HepG2 (cell line): ENCODE measurements around the gene SIT1. TPM values are rescaled to one million over a fixed set of nuclear protein-coding genes. Genes with fewer than 3 reads are reported as not detected.

ENCODE experiments used
- ATF7 ChIP-seq, 2 experiments: fragments of 450-650 bp in 1 of 2; sonication (generic) in 1 of 2; formaldehyde crosslinking in 1 of 2; IDR thresholded peaks; 2 replicates each; pipeline versions ENCODE4 v1.4.0 to v1.6.1; 2016 to 2020; ENCODE audit warnings: antibody characterized with exemption in 1 of 2, mild to moderate bottlenecking in 1 of 2, missing genetic modification reagents in 1 of 2
- EED ChIP-seq: sonication (generic); formaldehyde crosslinking; IDR thresholded peaks from 2 replicates; pipeline ENCODE4 v1.5.0; 2020; ENCODE audit warnings: mild to moderate bottlenecking, missing genetic modification reagents
- HNF1A ChIP-seq, 2 experiments: sonication (generic) in 1 of 2; formaldehyde crosslinking in 1 of 2; IDR thresholded peaks; 2 replicates each; pipeline versions ENCODE4 v1.4.0 to v1.6.1; 2016 to 2020; ENCODE audit warnings: borderline replicate concordance in 1 of 2, low read depth in 1 of 2, mild to moderate bottlenecking in 1 of 2, missing genetic modification reagents in 1 of 2
- KDM1A ChIP-seq: IDR thresholded peaks from 2 replicates; pipeline ENCODE4 v1.6.1; 2016; ENCODE audit warnings: missing compliant biosample characterization
- MAFG ChIP-seq: sonication (generic); formaldehyde crosslinking; IDR thresholded peaks from 2 replicates; pipeline ENCODE4 v1.5.1; 2020; ENCODE audit warnings: mild to moderate bottlenecking, missing genetic modification reagents
- PRDM15 ChIP-seq: sonication (generic); formaldehyde crosslinking; IDR thresholded peaks from 2 replicates; pipeline ENCODE4 v1.4.0; 2020; ENCODE audit warnings: missing genetic modification reagents
- RELA ChIP-seq: sonication (generic); formaldehyde crosslinking; IDR thresholded peaks from 2 replicates; pipeline ENCODE4 v1.4.0; 2020; ENCODE audit warnings: missing genetic modification reagents
- STAT6 ChIP-seq: sonication (generic); formaldehyde crosslinking; IDR thresholded peaks from 2 replicates; pipeline ENCODE4 v1.4.0; 2020; ENCODE audit warnings: missing genetic modification reagents, mild to moderate bottlenecking, borderline replicate concordance
- ZNF609 ChIP-seq: sonication (generic); formaldehyde crosslinking; IDR thresholded peaks from 2 replicates; pipeline ENCODE4 v1.4.0; 2020; ENCODE audit warnings: mild to moderate bottlenecking, missing genetic modification reagents, borderline replicate concordance
- ZNF619 ChIP-seq: sonication (generic); formaldehyde crosslinking; IDR thresholded peaks from 2 replicates; pipeline ENCODE4 v1.4.0; 2020; ENCODE audit warnings: mild to moderate bottlenecking, missing genetic modification reagents
- polyA plus RNA-seq, 8 experiments: library from polyadenylated mRNA; depleted of rRNA in 3 of 8; stranded (reverse) in 7 of 8; unstranded in 1 of 8; fragments of >200 nt; fragmentation: Illumina TruSeq in 4 of 8; extraction: Trizol in 4 of 8; gene quantifications; 2 replicates each; pipeline versions ENCODE4 v1.2.1 to v1.2.3, GENCODE V29; 2011 to 2016; ENCODE audit warnings: low read depth in 4 of 8, missing spikeins in 1 of 8, mixed read lengths in 1 of 8; ENCODE audit not compliant: insufficient read depth in 1 of 8
- total RNA-seq, 5 experiments: library from RNA; depleted of rRNA; stranded (reverse); fragments of >200 nt; fragmentation: Illumina TruSeq; extraction: Trizol; gene quantifications; 2 replicates each; pipeline ENCODE4 v1.2.3, GENCODE V29; 2016; ENCODE audit warnings: low read depth in 1 of 5

SIT1 gene
- total and polyA plus RNA-seq, 2 of the 13 experiments (the other 11 are each of a cell fraction or from before 2014, with no cell fraction given): 0.09 to 6.7 TPM

- TF ChIP-seq ZNF609 (CRISPR knock-in tag) (peak; percentile 59; the same call in 1 of the 2 replicates), MAFG (no peak), RELA (CRISPR knock-in tag) (no peak), EED (CRISPR knock-in tag) (no peak), ZNF619 (CRISPR knock-in tag) (no peak), HNF1A (IDR thresholded peaks at IDR 0.05; ENCODE audit: low read depth) (no peak), HNF1A (CRISPR knock-in tag; IDR thresholded peaks at IDR 0.05; ENCODE audit: borderline replicate concordance) (no peak; the same call in 1 of the 2 replicates), STAT6 (CRISPR knock-in tag) (0 out of 2 replicates have a peak, but pooled peaks have one; percentile 59), KDM1A (0 out of 2 replicates have a peak, but pooled peaks have one; percentile 28), PRDM15 (CRISPR knock-in tag) (no peak), ATF7 (IDR thresholded peaks at IDR 0.05) (no peak), ATF7 (CRISPR knock-in tag; IDR thresholded peaks at IDR 0.05) (no peak)
Observed at GRCh38 chr9:35669331-35670145, 18.8 kb upstream of the SIT1 start (continued).
